A172 (cell line): ENCODE measurements around the gene SLC22A17. TPM values are rescaled to one million over a fixed set of nuclear protein-coding genes. Genes with fewer than 3 reads are reported as not detected.

Experiments
- DNase-seq: peaks from one replicate; pipeline ENCODE4 v3.0.0-alpha.2; 2015; ENCODE audit warnings: low spot score
- total RNA-seq: library from RNA; depleted of rRNA; stranded (reverse); fragments of >200 nt; shearing (Covaris generic); gene quantifications from 2 replicates; pipeline ENCODE4 v1.2.3, GENCODE V29; 2014

SLC22A17 gene
- total RNA-seq, 1 experiment from 2014 or later, result 10.3 TPM

DNA sequence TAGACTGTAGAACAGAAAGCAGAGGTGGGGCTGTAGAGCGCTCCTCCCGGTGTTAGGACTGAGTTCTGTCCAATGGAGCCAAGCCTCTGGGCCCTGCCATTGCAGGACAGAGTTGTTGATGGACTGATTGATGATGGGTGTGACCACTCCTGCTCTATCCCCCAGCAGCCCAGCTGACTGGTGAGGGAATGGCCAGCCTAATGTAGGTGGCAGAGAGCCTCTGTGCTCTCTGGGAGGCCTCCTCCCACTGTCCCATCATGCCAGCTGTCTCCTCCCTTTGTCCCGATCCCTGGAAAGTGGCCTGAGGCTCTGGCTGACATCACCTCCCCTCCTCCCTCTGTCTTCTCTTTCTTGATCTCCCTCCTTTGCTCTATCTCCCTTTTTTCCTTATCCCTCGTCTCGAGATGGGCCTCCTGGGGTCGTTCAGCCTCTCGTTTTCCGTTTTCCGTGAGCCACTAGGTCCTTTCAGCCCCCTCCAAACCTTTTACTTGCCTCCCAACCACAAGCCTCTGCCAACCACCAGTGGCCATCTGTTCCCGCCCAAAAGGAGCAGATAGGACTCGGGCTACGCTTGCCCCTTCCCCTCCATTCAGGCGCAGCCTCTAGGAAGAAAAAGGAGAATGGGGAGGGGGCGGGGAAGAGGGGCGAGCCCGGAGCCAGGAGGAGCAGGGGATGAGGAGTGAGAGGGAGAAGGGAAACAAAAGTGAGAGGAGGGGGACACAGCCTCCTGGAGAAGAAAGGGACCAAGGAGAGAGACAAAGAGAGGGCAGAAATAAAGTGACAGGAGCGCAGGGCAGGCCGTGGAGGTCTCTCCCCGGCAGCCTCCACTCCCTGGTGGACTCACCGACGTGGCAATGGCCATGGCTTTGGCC lies 11.7 kb upstream of the SLC22A17 start:
- DNase-seq, result no peak

DNA sequence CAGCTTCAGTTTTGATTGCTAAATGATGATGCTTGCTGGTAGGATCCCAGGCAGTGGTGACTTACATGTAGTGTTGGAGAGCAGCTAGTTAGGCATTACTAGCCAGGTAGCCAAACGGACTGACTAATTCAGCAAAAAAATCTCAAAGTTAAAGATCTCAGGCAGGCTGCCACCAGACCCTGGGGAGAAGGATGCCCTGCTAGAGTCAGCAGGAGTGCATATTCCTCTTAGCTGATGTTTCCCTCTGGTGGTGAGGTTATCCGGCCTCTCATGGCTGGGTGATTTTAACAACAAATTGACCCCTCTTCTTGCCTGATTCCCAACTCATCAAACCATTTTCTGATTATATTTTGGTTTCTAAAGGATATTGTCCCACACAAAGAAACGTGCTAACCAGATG lies 9.5 kb upstream of the SLC22A17 start:
- DNase-seq, result no peak

DNA sequence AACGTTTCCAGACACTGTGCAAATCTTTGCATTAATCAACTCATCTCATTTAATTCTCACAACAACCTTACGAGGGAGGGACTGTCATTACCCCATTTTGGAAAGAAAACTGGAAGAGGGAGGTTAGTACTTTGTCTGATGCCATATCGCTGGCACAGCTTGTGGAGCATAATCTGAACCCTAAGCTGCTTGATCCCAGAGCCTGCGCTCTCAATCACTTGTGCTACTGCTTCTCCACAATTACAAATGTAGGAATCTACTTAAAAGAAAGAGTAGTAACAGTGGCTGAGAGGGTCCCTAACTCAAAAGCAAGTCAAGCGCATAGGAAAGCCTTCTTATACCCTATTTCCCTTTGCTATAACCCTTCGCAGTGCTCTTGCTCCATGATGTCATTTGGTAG lies 9.1 kb upstream of the SLC22A17 start:
- no peak for DNase-seq

DNA sequence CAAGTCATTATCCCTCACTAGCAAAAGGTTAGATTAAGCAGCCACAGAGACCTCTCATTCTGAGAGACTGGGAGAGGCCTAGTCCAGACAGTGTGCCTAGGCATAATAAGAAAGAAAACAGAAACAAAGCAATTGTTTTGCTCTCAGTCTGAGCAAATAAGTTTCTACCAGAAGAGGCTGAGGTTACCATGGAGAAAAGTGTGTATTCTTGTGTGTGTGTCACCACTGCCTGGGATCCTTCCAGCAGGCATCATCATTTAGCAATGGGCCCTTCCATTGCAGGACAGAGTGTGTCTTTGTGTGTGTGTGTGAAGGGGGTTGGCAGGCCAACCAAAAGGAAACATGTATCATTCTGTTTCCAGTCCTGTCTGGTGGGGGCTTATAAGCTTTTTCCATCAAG lies 8.6 kb upstream of the SLC22A17 start:
- DNase-seq, result no peak

DNA sequence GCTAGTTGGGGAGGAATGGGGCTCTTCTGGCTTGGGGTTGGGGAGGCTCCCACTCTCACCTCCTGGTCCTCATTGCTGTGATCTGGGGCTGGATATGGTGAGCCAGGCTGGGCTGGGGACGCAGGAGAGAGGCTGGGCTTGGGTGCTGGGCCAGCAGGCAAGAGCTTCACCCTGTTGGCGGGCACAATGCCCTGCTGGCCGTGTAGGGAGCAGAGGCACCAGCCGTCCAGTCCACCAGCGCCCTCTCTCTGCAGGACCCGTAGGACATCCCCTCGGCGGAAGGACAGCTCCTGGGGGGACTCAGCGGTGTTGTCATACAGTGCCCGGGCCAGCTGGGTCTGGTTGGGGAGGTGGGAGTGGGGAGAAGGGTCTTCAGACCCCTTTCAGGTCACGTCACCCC lies 7.8 kb upstream of the SLC22A17 start:
- no peak for DNase-seq

DNA sequence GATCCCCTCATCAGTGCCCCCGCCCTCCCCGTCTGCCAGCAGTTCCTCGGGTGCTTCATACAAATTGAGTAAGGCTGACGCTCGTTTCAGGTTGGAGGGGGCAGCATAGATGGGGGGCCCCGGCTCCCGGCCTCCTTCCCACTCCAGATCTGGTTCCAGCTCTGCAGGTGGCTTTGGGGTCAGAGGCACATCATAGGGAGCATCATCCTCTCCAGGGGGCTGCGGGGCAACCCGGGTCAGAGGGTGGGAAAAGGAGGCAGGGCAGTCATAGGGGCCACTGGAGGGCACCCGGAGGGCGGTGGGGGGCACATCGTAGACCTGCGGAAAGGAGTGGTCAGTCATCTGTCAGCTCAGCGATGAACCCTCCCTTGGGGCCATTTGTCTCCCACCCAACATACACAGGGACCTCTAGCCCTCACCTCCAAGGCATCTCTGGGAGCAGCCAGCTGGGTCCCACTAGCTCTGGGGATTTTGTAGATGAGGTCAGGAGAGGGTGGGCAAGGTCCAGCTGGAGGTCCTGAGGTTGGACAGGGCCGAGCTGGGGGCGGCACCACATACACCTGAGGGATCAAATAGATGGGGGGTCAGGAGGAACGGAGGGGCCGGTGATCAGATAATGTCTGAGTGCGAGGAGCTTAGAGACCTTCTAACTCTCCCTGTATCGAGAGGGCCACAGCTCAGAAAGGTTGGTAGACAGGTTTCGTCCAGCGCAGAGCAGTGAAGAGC lies 7.2 kb upstream of the SLC22A17 start:
- DNase-seq, result no peak

DNA sequence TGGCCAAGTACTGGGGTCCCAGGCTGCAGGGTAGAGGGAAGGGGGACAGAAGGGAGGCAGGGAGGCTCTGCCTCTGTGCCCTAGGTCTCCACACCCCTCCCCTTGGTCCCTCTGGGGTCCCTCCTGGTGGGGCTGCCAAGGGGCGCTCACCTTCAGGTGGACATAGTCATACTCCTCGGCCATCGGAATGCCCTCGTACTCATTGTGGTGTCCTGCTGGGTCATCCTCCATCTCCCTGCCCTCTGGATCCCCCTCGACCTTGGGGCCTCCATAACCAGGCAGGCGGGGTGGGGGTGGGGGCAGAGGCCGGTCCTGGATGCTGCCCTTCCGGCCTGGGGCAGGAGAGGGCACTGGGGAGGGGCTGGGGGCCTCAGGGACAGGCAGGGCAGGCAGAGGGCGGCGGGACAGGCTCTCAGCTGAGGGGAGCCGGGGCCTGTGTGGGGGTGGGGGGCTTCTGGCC lies 6.5 kb upstream of the SLC22A17 start:
- no peak for DNase-seq

DNA sequence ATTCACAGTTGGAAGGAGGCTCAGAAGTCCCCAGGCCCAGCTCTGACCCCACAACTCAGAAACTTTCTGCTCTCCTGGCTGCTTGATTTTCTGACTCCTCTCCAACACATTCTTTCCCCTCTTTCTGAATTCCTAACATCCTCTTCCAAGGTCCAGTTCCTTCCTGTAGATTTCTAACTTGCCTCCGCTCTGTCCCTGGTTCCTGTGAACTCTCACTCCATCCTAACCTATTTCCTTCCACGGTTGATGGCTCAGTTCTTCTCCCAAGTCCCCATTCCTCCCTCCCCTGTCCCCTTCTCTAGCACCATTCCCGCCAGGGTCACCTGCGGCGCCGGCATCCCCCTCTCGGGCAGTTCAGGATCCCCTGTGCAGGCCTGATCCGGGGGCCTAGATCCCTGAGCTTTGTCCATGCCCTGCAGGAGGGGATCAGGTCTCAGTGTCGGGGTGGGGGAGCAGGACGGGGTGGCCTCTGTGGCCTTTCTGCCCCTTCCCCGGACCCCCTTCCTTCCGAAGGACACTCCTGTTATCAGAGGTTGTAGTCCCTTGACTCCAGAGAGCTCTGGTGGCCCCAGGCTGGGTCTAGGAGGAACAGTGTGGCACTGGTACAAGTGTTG lies 6.0 kb upstream of the SLC22A17 start:
- no peak for DNase-seq

DNA sequence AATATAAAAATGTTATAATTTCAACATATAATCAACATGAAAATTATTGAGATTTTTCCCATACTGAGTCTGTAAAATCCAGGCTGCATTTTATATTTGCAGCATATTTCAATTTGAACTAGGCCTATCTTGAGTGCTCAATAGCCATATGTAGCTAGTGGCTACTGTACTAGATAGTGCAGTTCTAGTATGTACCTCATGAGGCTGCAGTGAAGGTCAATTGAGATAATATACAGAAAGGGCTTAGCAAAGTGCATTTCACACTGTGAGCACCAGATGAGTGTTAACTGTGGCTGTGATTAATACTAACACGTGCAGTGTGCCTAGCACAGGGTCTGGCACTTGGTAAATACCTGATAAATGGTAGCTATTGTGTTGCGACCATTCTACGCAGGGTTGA lies 5.4 kb upstream of the SLC22A17 start:
- DNase-seq, result no peak

DNA sequence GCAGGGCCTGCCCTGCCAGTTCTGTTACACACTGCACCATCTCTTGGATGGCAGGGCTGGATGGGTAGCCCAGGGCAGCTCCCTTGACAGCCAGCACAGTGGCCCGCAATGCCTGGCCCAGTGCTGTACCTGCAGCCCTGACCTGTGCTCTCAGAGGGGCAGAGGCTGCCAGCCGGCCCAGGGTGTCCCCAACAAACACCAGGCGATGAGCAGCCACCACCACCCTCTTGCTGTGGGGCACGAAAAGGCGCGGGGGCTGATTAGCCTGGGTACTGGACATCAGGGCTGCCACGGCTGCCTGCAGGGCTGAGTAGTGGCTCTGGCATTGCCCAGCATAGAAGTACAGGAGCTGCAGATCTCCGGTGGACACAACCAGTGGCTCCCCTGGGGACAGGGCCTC lies 4.6 kb upstream of the SLC22A17 start:
- no peak for DNase-seq

DNA sequence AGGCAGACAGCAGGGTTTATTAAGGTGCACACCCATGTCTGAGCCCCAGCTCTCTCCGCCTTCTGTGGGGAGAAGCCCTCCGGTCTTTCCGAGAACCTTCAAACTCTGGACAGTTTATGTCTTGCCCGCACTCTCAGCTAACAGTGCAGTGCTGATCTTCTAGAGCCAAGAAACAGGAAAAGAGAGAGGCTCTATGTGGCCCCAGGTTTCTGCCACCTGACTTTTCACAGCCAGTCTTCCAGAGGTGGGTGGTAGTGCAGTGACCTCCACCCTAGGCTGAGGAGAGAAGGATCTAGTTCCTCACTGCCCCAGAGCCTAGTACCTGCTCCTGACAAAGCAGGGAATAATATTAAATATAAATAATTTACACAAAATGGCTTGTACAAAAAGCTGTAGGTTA lies 4.0 kb upstream of the SLC22A17 start:
- DNase-seq, result no peak

DNA sequence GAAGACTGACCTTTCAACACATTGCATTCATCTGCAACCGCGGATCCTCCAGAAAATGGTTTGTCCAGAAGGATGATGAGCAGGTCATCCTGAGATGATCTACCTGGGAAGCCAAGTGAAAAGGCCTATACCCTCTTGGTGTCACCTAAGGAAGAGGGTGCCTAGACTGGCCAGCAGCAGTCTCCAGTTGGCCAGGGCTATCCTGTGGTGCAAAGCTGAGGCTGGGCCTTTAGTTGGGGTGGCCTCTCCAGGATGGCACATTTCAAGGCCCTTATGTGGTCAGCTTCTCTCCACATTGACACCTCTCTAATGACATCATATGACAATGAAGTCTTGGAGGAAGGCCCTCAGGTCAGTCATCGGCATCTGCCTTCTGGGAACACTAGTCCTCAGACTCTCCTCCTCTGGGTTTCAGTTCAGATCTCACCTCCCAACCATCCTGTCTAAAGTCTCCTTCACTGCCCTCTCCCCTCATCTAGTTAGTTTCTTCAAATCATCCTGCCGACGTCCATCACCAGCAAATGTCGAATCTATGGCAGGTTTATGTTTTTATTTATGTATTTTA lies 3.3 kb upstream of the SLC22A17 start:
- DNase-seq, result no peak

DNA sequence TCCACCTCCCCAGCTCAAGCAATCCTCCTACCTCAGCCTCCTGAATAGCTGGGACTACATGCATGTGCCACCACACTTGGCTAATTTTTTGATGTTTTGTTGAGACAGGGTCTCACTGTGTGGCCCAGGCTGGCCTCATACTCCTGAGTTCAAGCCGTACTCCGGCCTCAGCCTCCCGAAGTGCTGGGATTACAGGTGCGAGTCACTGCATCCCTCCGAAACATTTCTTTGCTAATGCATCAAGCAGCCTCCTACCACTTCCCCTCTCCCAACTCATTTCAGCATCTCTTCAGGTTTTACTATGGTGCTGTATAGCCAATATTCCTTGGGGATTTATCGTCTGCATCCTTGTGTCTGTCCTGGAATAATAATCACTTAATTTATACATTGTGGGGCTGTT lies 2.3 kb upstream of the SLC22A17 start:
- no peak for DNase-seq

DNA sequence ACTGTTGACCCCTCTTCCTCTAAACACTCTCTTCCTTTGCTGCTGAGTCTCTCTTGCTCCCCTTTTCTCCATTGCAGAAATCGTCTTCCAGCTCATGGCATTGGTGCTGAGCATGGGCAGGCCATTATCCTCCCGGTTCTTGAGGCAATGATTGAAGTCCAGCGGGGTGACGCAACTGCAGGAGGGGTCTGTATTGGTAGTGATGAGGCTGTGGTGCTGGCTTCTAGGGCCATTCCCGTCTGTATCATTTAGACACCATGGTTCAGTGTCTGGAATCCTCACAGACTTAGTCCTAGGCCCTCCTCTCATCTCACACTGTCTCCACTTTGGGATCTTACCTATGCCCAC lies 720 bp upstream of the SLC22A17 start:
- DNase-seq, result no peak

DNA sequence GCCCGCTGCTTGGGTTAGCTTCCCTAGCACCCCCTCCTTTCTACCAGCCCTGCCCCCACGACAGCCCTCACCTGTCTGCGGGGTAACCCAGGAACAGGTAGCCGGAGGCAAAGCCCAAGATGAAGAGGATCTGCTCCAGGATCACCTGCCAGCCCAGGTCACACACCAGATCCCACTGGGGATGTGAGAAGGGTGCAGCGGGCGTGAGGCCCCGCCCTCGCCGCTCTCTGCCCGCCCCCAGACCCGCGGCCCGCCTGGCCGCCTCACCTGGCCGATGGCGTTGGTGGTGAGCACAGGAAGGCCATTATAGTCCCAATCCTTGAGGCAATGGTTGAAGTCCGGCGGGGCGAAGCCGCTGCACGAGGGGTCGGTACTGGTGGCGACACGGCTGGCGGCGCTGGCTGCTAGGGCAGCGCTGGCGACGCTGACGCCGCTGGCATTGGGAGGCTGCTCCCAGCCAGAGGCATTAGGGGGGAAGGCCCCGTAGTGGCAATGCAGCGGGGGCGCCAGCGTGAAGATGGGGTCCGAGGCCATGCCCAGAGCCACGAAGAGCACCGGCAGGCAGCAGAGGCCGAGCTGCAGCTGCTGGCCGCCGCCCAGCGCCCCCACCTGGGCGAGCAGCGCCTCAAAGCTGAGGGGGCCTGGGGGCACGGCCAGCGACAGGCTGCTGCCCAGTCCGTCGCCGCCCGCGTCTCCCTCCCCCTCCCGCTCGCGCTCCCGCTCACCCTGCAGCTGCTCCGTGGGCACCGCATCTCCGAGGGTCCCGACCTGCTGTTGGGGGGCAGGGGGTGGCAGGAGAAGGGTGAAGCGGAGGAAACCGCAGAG lies 794 bp downstream of the SLC22A17 start:
- DNase-seq, result no peak

DNA sequence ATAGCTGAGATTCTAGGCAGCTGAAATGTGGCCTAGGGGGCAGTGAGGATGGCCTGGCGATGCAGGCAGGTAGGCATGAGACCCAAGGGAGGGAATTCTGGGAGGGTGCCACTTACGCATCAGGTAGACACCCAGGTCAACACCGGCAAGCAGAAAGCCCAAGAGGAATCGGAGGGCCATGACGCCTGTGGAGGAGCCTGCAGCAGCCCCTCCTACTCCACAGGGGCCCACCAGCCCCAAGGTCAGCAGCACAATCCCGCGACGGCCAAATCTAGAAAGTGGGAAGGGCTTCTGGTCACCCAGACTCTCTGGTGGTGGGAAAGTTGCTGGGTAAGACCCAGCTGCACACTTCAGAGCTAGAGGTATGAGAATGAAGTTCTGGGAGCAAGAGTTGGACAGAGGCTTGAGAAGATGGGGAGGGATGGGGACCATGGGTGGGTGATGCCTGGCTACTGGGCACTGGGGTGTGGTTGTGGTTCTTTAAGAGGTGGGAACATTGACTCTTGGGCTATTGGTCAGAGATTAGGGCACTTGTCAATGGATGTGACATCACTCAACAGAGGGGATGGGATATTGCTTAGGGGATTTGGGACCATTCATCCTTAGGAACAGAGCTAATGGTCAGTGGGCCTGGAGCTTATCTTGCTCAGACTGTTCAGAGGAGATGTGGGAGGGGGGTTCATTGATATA lies 3.4 kb downstream of the SLC22A17 start:
- no peak for DNase-seq

DNA sequence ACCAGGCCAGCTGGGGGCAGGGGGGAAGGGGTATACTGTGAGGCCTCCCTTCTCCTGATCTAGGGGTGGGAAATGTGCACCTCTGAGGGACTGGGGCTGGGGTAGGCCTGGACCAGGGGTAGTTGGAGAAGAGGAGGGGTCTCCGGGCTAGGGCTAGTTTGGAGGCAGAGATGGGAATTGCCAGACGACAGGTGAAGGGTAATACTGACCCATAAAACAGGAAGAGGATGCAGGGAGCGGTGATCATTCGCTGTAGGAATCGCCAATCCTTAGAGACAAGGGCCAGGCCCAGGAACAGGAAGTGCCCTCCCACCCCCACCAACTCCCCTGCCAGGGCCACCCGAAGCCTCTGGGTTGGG lies 4.4 kb downstream of the SLC22A17 start:
- no peak for DNase-seq

DNA sequence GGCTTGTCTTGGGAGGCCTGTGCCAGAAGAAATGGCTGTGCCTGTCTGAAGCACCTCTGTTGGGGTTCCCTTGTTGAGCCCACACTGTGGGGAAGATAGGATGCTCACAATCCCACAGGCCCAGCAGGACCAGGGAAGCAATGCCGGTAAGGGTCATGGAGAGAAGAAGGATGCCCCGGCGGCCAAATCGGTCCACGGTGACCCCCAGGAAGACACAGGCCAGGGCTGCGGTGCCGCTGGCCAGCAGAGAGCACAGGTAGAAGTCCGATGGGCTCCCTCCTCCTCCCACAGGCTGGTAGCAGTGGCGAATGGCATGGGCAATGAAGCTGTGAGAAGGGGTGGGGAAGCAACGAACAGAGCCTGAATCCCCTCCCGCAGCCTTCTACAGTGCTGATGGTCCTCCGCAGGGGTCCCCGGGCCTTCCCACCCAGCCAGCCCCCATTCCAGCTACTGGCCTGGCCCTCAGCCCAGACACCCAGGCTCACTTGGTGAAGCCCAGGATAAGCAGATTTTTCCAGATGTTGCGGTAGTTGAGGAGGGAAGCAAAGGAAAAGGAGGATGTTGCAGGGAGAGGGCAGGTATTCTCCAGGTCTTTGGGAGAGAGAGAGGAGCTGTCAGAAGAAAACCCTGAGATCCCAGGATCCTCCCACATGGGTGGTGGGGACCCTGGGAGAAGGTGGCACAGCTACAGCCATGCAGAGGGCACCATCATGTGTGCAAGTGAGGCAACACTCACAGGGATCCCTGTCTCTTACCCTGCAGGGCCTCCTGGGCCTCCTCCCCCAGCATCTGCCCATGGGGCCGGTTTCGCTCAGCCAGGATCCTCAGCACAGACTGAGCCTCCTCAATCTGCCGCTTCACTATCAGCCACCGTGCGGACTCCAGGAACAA lies 5.0 kb downstream of the SLC22A17 start:
- no peak for DNase-seq

DNA sequence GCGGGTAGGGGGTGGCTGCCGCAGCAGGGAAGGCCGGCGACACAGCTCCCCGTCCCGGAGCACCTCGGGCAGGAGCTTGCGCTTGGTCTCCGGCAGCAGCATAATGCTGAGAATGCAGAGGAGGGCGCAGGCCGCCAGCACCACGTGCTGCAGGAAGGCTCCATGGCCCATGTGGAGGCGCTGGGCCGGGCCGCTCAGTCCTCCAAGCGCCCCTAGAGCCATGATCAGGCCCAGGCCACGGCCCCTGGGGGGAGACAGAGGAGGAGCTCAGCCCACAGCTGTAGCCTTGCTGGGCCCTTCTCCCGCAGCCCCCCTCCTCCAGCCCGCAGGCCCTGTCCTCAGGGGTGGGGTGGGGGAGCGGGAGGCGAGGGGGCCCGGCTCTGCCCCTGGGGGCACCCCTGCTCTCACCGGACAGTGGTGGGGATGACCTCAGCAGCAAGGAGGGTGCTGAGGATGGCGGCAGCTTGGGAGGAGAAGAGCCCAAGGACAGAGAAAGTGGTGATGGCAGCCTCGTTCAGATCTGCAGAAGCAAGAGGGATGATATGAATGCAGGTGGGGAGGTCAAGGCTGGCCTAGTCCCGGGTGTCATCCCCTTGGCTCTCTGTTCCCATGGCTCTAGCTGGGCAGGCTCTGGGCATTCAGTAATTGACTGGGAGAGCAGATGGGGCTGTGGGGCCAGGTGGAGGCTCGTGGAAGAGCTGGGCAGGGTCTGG lies 5.8 kb downstream of the SLC22A17 start:
- no peak for DNase-seq
